GM19239 (cell line): ENCODE data around the gene PTPRN2.
"Not testable (repeated sequence)": the region's sequence is repeated elsewhere in the genome, so short reads cannot be mapped to it uniquely, and the experiment has no call there.

Experiments
- DNase-seq: peaks from one replicate; pipeline ENCODE4 v3.0.0; 2011; ENCODE audit warnings: low spot score; ENCODE audit not compliant: insufficient read length
- FAIRE-seq: peaks from 2 replicates; lab custom pipeline; 2011; peaks lifted over from hg19 to GRCh38; lab: Jason Lieb, UNC

Gene PTPRN2

DNA sequence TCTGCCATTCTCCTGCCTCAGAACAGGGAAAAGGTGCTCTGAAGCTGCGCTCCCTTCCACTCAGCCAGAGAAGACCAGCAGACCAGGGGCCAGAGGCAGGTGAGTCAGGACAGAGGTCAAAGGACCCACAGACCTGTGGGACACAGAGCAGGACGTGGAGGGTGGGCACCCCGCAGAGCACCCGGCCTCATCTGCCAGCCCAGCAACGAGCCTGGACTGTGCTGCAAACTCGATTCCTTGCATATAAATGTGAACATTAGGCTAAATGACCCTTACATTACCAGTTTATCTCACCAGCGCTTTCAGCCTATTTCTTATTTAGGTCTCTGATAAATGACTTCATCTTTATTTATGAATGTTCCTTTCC, 50.1 kb downstream of the PTPRN2 start:
- DNase-seq (no peak), FAIRE-seq (no peak)

DNA sequence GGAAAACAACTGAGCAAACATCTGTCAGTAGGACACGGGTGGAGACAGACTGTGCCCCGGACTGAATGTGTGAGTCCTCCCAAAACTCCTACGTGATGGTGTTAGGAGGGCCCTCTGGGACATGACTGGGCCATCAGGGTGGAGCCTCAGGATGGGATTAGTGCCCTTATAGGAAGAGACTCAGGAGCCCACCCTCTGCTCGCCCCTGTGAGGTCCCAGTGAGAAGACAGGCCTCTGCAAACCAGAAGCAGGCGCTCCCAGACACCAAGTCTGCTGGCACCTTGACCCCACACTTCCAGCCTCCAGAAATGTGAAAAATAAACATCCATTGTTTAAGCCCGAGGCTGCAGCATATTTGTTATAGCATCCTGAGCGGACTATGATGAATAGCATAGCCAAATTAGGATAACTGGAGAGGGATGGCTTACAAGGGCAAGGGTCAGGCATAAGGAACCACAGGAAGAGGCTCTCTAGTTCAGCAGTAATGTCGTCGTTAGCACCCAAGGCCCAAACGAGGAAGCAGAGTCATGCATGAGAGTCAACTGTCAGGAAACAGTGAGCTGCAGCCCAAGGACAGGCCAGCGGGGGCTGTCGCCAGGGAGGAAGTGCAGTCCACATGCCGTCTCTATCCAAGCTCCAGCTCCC, 50.6 kb downstream of the PTPRN2 start:
- no peak for FAIRE-seq
- DNase-seq, result no peak

GRCh38 chr7:158535079-158535478, 52.5 kb downstream of the PTPRN2 start:
- FAIRE-seq (no peak), DNase-seq (no peak)

- DNase-seq, result no peak
- no peak for FAIRE-seq
Observed at GRCh38 chr7:158534598-158534997, 53.0 kb downstream of the PTPRN2 start.

- FAIRE-seq, DNase-seq: not testable (repeated sequence)
Observed at GRCh38 chr7:158534134-158534515, 53.5 kb downstream of the PTPRN2 start.

DNA sequence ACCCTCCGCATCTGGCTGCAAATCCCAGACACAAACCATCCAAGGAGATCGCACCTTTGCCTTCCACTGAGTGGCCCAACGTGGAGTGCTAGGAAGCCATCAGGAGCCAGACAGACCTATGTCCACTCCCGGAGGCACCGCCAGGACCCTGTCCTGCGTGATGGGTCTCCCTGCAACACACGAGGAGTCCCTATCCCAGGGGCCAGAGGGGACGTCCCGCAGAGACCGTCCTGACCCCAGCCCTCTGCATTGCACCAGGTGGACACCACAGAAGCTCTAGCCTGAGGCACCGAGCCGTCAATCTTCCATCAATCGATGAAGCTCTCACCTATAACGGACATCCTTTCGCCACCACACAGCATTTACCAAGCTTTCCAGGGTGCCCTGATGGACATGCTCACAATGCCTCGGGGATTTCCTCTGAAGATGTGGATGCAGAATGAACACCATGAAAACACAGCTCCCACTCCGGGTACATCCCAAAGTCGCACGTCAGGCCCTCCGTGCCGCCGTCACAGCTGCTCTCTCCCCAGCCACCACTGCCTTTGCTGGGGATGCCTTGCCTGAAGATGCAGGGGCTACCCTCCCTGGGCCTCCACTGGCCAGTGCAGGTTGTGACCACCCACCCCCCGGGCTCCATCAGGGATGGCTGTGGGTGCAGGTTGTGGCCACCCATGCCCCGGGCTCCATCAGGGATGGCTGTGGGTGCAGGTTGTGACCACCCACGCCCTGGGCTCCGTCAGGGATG, 54.1 kb downstream of the PTPRN2 start:
- FAIRE-seq (no peak), DNase-seq (no peak)

DNA sequence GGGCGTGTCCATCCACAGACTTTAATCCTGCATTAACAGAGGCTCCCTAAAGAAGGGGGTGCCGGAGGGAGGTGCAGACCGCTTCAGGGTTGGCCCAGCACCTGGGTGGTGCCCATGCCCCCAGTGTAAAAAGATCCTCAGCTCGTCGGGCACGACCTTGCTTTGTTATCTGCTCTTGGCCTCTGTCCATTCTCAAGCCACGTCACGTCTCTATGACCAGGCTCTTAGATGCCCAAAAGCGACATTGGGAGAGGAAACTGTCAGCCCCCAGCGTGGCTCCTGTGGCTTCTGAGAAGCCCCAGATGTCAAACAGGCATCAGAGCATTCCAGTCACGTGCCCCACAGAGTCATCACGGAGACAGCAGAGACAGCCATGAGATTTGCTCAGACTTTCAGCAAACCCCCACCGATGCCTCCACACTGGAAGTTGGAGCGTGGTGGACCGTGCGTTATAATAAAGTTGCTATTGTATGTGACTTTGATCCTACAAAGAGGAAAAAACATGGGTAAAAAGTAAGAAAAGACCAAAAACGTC, 55.5 kb downstream of the PTPRN2 start:
- DNase-seq, result no peak
- FAIRE-seq, result no peak

- FAIRE-seq, result no peak
- DNase-seq, result no peak
Observed at GRCh38 chr7:158531661-158532060, 56.0 kb downstream of the PTPRN2 start.

DNA sequence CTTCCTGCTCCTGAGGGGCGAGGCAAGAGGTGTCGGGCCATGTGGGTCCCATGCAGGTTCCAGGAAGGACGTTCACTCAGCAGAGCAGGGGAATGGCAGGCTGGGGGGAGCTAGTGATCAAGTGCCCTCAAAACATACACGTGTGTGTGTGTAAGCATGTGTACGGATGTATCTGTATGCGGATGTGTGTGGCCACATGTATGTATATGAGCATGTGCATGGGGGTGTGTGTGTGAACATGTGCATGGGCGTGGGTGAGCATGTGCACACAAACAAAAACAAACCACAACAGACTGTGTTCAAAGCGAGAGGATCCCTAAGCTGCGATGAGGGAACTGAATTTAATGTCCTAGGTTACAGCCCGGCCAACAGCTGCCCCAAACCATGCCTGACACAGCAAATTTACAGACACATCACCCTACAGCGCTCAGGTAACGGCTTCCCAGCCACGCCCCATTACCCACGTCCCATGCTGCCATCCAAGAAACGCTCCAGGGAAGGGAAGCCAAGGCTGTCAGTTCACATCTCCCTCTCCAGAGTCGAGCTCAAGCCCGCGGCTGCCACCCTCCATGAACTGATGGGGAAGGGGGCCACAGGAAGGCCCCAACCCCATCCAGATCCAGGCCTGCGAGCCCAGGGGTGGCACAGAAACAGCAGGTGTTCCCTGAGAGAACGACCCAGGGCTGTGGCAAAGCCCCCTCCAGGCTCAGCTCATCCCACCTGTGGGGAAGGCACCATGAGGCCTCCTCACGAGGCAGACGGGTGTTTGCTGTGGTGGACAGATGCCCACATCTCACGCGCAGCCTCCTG, 56.6 kb downstream of the PTPRN2 start:
- FAIRE-seq, result no peak
- no peak for DNase-seq

DNA sequence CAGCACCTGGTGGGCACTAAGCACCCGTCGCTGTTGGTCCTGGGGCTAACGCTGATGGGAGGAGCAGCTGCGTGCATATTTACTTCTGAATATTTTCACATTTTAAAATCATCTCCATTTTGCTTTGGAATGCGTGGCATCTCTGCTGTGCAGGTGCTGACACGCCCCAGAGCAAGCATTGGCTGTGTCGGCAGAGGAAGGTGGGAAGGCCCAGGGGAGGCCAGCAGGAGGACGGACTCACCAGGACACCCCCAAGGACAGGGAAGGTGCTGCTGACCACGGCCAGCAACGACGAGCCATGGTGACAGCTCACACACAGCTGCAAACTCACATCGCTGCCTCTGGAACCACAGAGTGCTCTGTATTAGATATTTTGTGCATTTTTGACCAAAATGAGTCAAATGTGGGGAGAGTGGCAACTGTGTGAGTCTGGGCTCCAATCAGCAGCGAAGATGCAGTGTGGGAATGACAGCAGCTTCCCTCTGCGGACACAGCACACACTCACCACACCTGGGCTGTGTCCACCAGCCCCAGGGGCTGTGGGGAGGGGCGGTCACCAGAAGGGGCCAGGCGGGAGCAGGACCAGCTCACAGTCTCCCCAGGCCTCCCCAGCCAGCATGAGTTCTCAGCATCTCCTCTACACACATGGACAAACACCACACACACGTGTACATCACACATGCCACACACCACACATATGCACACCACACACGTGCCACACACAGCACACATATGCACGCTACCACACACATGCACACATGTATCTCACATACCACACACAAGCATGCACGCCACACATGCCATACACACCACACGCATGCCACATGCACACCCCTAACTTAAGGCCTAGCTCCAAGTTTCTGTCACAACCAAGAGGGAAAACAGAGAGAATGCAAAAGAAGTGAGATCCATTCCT, 58.2 kb downstream of the PTPRN2 start:
- DNase-seq, result no peak
- FAIRE-seq, result no peak

- DNase-seq (no peak), FAIRE-seq (no peak)
Observed at GRCh38 chr7:158527915-158528502, 59.6 kb downstream of the PTPRN2 start.

DNA sequence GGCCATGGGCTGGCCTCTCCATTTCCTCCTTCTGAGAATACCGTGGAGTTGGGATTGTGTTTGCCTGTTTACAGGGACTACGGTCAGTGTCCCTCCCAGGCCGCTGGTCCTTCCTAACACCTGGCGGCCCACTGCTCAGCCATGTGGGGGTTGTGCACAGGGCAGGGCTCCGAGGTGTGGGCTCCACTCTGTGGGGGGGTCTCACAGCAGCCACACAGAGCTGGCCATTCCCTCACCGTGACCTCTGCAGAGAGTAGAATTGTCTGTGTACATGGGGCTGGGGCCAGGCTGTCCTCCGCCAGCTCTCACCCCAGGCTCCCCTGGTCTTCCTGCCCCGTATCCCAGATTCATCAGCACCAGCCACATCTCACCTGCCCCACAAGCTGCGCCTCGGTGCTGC, 60.1 kb downstream of the PTPRN2 start:
- DNase-seq, result no peak
- no peak for FAIRE-seq

GRCh38 chr7:158527038-158527437, 60.6 kb downstream of the PTPRN2 start:
- no peak for DNase-seq
- FAIRE-seq, result no peak

- FAIRE-seq (no peak), DNase-seq (no peak)
Observed at GRCh38 chr7:158526531-158526930, 61.1 kb downstream of the PTPRN2 start.

DNA sequence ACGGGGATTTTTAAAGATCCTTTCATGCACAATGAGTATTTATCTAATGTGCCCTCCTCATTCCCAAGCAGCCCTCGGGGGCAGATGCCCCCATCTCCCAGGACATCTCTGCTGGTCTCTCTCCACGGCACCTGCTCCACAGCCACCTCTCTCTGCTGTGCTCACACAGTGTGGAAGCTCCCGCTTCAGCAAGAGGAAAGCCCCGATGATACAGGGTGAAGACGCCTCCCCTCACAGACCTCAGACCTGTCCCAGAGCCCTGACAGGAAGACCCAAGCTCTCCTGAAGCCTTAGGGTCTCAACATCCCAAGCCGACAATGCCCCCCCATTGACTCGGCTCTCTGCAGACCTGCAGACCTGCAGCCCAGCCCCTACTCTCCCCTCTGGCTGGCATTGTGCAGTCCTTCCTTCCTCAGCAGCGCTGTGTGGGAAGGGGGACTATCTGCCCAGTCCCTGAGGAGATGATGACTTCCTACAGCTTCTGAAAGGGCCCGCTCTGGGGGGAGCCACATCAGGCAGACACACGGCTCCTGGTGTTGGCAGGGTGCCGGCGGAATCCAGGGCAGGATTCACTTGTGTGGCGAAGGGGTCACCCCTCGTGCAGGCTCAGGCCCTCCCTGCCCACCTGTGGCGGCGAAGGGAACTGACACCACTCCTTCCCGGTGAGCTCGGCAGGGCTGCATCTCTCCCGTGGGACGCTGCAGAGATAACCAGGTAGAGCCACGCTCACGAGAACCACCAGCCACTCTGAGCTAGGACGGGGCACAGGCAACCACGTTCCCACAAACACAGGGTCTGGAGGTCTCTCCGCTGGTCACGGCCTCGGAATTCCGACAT, 61.8 kb downstream of the PTPRN2 start:
- FAIRE-seq, result no peak
- no peak for DNase-seq

GRCh38 chr7:158524749-158525635, 62.6 kb downstream of the PTPRN2 start:
- DNase-seq, result no peak

GRCh38 chr7:158524286-158524685, 63.3 kb downstream of the PTPRN2 start:
- not testable (repeated sequence) for FAIRE-seq, DNase-seq

More at GRCh38 chr7:158524749-158525635, 62.6 kb downstream of the PTPRN2 start:
- FAIRE-seq, result no peak

GRCh38 chr7:158523877-158524276, 63.7 kb downstream of the PTPRN2 start:
- DNase-seq, FAIRE-seq: not testable (repeated sequence)
